Thoracic aorta (tissue), 2 donors: ENCODE measurements around the gene CCDC117. TPM values are rescaled to one million over a fixed set of nuclear protein-coding genes. Genes with fewer than 3 reads are reported as not detected.

Experiments
- ATAC-seq: fragments of 150-250 bp; one replicate; pipeline ENCODE4 v1.8.0; 2017; ENCODE audit warnings: low read depth; ENCODE audit not compliant: insufficient number of reproducible peaks, low FRiP score
- DNase-seq: peaks from one replicate; pipeline ENCODE4 v3.0.0-alpha.2; 2020; ENCODE audit warnings: low spot score
- H3K27ac ChIP-seq, 2 donors: fragments of 200-600 bp; sonication (generic); 1 replicate in 1 of 2; 2 replicates in 1 of 2; pipeline ENCODE4 v1.5.1; 2016; ENCODE audit warnings: mild to moderate bottlenecking in 2 of 2, moderate library complexity in 2 of 2
- H3K27me3 ChIP-seq: fragments of 200-600 bp; sonication (generic); replicated peaks from 2 replicates; pipeline ENCODE4 v1.6.0; 2016; ENCODE audit warnings: mild to moderate bottlenecking; ENCODE audit not compliant: insufficient read depth
- H3K36me3 ChIP-seq: fragments of 200-600 bp; sonication (generic); one replicate; pipeline ENCODE4 v1.5.1; 2016
- H3K4me1 ChIP-seq, 2 donors: fragments of 200-600 bp; sonication (generic); 1 replicate in 1 of 2; 2 replicates in 1 of 2; pipeline versions ENCODE4 v1.5.1 to v1.6.0; 2016; ENCODE audit warnings: low read depth in 2 of 2, mild to moderate bottlenecking in 1 of 2; ENCODE audit not compliant: control insufficient read depth in 1 of 2
- H3K4me3 ChIP-seq: fragments of 200-600 bp; sonication (generic); 2 replicates; pipeline ENCODE4 v1.5.1; 2016; ENCODE audit warnings: mild to moderate bottlenecking
- H3K9me3 ChIP-seq: fragments of 200-600 bp; sonication (generic); 2 replicates; pipeline ENCODE4 v1.5.1; 2016
- CTCF ChIP-seq: fragments of 200-600 bp; sonication (generic); IDR thresholded peaks from one replicate; pipeline ENCODE4 v1.5.1; 2019; ENCODE audit warnings: antibody characterized with exemption
- total RNA-seq, 2 donors: library from RNA; depleted of rRNA; stranded (reverse); fragments of >200 nt; gene quantifications; one replicate each; pipeline versions ENCODE4 v1.1.0 to v1.2.3, GENCODE V29; 2016

The CCDC117 gene
- total RNA-seq, 2 donors from 2014 or later, result 15.2 to 18.4 TPM

- no peak for DNase-seq
- Histone ChIP-seq H3K9me3 (no peaks in the 10 kb centered on the region), H3K4me3 (no peak overlapping the region), H3K27me3 (no peaks in the 10 kb centered on the region), H3K27ac (no peak overlapping the region), H3K4me1 (peaks cover 7 to 13% of the 10 kb centered on the region in 2 donors), H3K36me3 (peaks cover 36% of the 10 kb centered on the region)
- no peak for TF ChIP-seq CTCF
- no peak for ATAC-seq
These were observed 18.6 kb downstream of the CCDC117 start for GRCh38 chr22:28791124-28791523.

- Histone ChIP-seq H3K36me3 (peaks cover 37% of the 10 kb centered on the region), H3K4me1 (peaks cover 8 to 21% of the 10 kb centered on the region in 2 donors), H3K4me3 (no peak overlapping the region), H3K9me3 (no peaks in the 10 kb centered on the region), H3K27ac (no peak overlapping the region), H3K27me3 (no peaks in the 10 kb centered on the region)
- DNase-seq, result no peak
- TF ChIP-seq CTCF, result no peak
- ATAC-seq, result no peak
These were observed 19.5 kb downstream of the CCDC117 start for GRCh38 chr22:28791841-28792490.

GRCh38 chr22:28792491-28793383 is 20.2 kb downstream of the CCDC117 start:
- Histone ChIP-seq H3K36me3 (peaks cover 35% of the 10 kb centered on the region), H3K4me1 (peaks cover 13 to 29% of the 10 kb centered on the region in 2 donors), H3K4me3 (no peak overlapping the region), H3K27ac (no peak overlapping the region), H3K9me3 (no peaks in the 10 kb centered on the region), H3K27me3 (no peaks in the 10 kb centered on the region)
- no peak for ATAC-seq
- no peak for TF ChIP-seq CTCF
- no peak for DNase-seq

- no peak overlapping the region for H3K27ac ChIP-seq
- TF ChIP-seq CTCF, result no peak
These were observed 21.6 kb downstream of the CCDC117 start for GRCh38 chr22:28793976-28794584.

More at GRCh38 chr22:28793976-28794584, 21.6 kb downstream of the CCDC117 start:
- ATAC-seq, result no peak
- Histone ChIP-seq H3K27me3 (no peaks in the 10 kb centered on the region), H3K4me3 (no peak overlapping the region), H3K9me3 (no peaks in the 10 kb centered on the region), H3K36me3 (peaks cover 39% of the 10 kb centered on the region), H3K4me1 (peaks cover 23 to 42% of the 10 kb centered on the region in 2 donors)
- no peak for DNase-seq
